Activated T-cell treated with anti-CD3 and anti-CD28 coated beads, Interleukin-2, amount 50 U/mL, for 24 hours (primary cell): ENCODE data around the gene SP140L.
"Not testable (repeated sequence)": the region's sequence is repeated elsewhere in the genome, so short reads cannot be mapped to it uniquely, and the experiment has no call there.

Experiments used
- DNase-seq: peaks from one replicate; pipeline ENCODE4 v3.0.0-alpha.2; 2020
- H3K27ac Mint-ChIP-seq: 2 replicates; pipeline ENCODE4 v1.8.0; 2020; ENCODE audit warnings: mild to moderate bottlenecking, mixed read lengths
- H3K27me3 Mint-ChIP-seq: 2 replicates; pipeline ENCODE4 v1.8.0; 2020; ENCODE audit warnings: mixed read lengths
- H3K36me3 Mint-ChIP-seq: 2 replicates; pipeline ENCODE4 v1.8.0; 2020; ENCODE audit warnings: low read depth, mixed read lengths
- H3K4me1 Mint-ChIP-seq: 2 replicates; pipeline ENCODE4 v1.8.0; 2020; ENCODE audit warnings: low read depth, mixed read lengths
- H3K4me3 Mint-ChIP-seq: 2 replicates; pipeline ENCODE4 v1.8.0; 2020; ENCODE audit warnings: mild to moderate bottlenecking, moderate library complexity, mixed read lengths
- H3K9me3 Mint-ChIP-seq: 2 replicates; pipeline ENCODE4 v1.8.0; 2020; ENCODE audit warnings: mixed read lengths

Gene SP140L

DNA sequence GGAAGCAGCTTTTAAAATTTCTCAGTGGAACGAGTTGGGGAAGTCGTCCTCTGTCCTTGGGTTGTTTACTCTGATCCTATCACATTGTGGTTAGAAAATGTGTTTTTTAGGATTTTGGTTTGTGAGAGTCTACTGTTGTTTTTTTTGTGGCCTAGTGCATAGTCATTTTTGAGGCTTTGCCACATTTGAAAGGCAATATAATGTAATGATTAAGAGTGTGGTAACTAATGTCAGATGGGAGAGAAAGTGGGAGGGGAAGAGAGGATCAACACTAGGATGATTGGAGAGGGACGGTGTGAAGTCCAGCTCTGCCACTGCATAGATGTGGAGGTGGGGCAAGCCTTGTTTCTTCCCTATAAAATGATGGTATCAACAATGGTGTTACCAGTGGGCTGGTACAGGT is 8.5 kb downstream of the SP140L start:
- no peak for DNase-seq
- H3K4me3 Mint-ChIP-seq = peak overlapping the region; percentile 59
- peaks cover 66% of the 10 kb centered on the region for H3K36me3 Mint-ChIP-seq
- H3K9me3 Mint-ChIP-seq = peaks cover 9% of the 10 kb centered on the region
- H3K4me1 Mint-ChIP-seq = peaks cover 66% of the 10 kb centered on the region
- H3K27ac Mint-ChIP-seq = peak overlapping the region; percentile 88
- no peaks in the 10 kb centered on the region for H3K27me3 Mint-ChIP-seq

DNA sequence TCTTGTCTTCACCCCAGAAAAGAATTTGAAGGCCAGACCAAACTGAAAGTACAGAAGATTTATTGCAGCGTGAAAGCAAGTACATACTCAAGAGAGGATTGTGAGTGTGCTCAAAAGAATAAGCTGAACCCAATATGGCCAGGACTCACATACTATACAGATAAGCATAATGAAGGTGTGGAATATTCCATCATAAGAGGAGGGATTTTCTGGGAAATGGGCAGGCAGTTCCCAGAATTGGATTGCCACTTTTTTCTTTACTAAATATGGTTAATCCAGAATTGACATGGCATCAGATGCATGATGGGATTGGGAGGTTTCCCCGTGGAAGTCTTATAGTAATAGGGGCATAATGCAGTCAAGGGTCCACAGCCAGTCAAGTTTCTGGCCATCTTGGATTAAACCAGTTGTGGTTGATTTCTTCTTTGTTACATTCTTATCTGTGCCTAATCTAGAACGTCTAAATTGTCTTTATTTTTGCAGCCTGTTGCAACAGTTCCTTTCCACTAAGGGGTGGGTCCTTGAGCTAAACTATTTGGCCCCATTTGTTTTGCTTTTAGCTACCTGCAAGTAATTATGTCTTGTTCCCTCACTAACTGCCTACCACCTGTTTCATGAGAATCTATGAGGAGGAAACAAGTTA is 9.0 kb downstream of the SP140L start:
- Mint-ChIP-seq H3K4me3 (peak overlapping the region; percentile 59), H3K27ac (peak overlapping the region; percentile 88), H3K4me1 (peaks cover 60% of the 10 kb centered on the region), H3K27me3 (no peaks in the 10 kb centered on the region), H3K9me3 (peaks cover 9% of the 10 kb centered on the region), H3K36me3 (peaks cover 61% of the 10 kb centered on the region)
- no peak for DNase-seq

- Mint-ChIP-seq H3K36me3 (peaks cover 59% of the 10 kb centered on the region), H3K9me3 (peaks cover 27% of the 10 kb centered on the region), H3K4me1 (peaks cover 50% of the 10 kb centered on the region)
- H3K27ac Mint-ChIP-seq, DNase-seq, H3K4me3 Mint-ChIP-seq, H3K27me3 Mint-ChIP-seq: not testable (repeated sequence)
These were observed 15.0 kb downstream of the SP140L start for GRCh38 chr2:230341936-230342528.

- not testable (repeated sequence) for H3K27ac Mint-ChIP-seq, DNase-seq, H3K4me3 Mint-ChIP-seq, H3K27me3 Mint-ChIP-seq
- Mint-ChIP-seq H3K9me3 (peaks cover 33% of the 10 kb centered on the region), H3K36me3 (peaks cover 65% of the 10 kb centered on the region), H3K4me1 (peaks cover 58% of the 10 kb centered on the region)
These were observed 16.1 kb downstream of the SP140L start for GRCh38 chr2:230343041-230343624.

DNA sequence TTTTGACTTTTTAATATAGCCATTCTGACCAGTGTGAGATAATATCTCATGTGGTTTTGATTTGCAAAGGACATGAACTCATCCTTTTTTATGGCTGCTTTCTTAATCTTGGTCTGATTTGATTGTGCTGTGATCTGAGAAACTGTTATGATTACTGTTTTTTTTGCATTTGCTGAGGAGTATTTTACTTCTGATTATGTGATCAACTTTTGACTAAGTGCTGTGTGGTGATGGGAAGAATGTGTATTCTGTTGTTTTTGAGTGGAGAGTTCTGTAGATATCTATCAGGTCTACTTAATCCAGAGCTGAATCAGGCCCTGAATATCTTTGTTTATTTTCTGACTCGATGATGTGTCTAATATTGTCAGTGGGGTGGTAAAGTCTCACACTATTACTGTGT is 16.8 kb downstream of the SP140L start:
- Mint-ChIP-seq H3K36me3 (peaks cover 65% of the 10 kb centered on the region), H3K4me1 (peaks cover 64% of the 10 kb centered on the region), H3K27ac (peak overlapping the region; percentile 27), H3K4me3 (no peak overlapping the region), H3K27me3 (no peaks in the 10 kb centered on the region), H3K9me3 (peaks cover 33% of the 10 kb centered on the region)
- no peak for DNase-seq

- Mint-ChIP-seq H3K9me3 (peaks cover 33% of the 10 kb centered on the region), H3K36me3 (peaks cover 80% of the 10 kb centered on the region), H3K27ac (peak overlapping the region; percentile 16), H3K4me1 (peaks cover 84% of the 10 kb centered on the region), H3K4me3 (no peak overlapping the region), H3K27me3 (no peaks in the 10 kb centered on the region)
- DNase-seq = no peak
These were observed 19.5 kb downstream of the SP140L start for GRCh38 chr2:230346465-230346864.

DNA sequence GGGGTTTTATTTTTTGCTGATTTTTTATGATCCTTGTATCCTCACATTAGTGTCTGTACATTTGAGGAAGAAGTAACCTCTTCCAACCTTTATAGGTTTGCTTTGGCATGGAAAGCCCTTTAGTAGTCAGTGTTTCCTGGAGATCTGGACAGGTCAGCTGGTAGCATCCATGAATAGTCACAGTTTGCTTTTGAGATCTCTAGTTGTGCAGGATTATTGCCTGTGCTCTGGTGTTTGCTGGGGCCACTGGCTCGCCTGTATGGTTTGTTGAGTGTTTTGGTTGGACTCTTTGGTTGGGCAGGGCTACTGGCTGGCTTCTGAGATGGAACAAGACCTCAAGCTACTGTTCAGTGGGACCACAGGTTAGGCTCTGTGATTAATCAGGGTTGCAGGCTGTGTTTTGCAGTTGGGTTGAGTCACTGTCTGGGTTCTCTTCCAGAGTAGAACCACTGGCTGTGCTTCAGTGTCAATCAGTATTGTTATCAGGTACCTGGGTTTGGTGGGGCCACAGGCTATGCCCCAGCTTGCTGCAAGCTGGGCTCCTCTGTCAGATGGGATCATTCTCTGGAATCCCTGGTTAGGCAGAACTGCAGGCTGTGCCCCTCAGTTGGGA is 20.0 kb downstream of the SP140L start:
- Mint-ChIP-seq H3K4me3 (no peak overlapping the region), H3K36me3 (peaks cover 80% of the 10 kb centered on the region), H3K9me3 (peaks cover 33% of the 10 kb centered on the region), H3K27me3 (no peaks in the 10 kb centered on the region), H3K27ac (peak overlapping the region; percentile 95), H3K4me1 (peaks cover 83% of the 10 kb centered on the region)
- DNase-seq = no peak

DNA sequence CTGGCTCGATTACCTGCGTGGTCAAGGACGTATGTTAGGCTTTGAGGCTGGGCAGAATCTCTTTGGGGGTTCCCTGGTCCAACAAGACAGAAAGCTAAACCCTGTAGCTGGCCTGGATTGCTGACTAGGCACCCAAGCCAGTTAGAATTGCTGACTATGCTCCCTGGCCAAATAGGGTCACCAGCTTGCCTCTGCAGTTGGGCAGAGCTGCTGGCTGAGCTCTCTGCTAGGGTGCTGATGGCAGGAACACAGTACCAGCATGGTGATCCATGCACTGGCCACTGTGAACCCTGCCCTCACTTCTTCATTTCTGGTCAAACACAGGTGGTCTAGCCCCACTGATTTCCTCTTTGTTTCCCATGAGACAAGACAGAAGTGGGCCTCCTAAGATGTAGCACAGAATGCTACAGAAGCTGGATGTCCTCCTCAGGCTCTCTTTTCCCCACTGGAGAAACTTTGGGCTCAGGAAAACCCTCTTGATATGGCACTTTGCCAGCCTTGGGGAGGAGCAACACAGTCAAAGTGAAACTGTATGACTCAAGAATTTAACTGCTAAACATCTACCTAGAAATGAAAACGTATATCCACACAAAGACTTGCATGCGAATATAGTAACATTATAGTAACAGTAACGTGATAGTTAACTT is 20.8 kb downstream of the SP140L start:
- peak overlapping the region; percentile 95 for H3K27ac Mint-ChIP-seq
- peak; percentile 54 for DNase-seq
- peaks cover 27% of the 10 kb centered on the region for H3K9me3 Mint-ChIP-seq
- H3K36me3 Mint-ChIP-seq = peaks cover 77% of the 10 kb centered on the region
- peaks cover 80% of the 10 kb centered on the region for H3K4me1 Mint-ChIP-seq
- no peaks in the 10 kb centered on the region for H3K27me3 Mint-ChIP-seq
- peak overlapping the region; percentile 68 for H3K4me3 Mint-ChIP-seq

DNA sequence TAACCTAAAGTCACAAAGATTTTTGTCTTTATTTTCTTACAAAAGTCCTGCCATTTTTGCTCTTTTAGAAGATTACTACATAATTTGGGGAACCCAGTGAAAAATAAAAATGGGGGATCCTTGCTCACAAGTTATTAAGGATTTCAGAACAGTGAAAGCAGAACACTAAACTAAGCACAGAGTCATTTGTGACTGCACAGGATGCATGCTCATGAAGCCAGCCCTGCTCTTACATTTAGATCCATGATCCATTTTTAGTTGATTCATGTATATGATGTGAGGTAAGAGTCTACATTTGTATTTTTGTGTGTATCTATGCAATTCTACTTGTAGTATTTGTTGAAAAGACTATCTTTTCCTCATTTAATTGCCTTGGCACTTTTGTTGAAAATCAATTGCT is 21.8 kb downstream of the SP140L start:
- peaks cover 72% of the 10 kb centered on the region for H3K4me1 Mint-ChIP-seq
- peaks cover 71% of the 10 kb centered on the region for H3K36me3 Mint-ChIP-seq
- DNase-seq = no peak
- peak overlapping the region; percentile 95 for H3K27ac Mint-ChIP-seq
- peaks cover 21% of the 10 kb centered on the region for H3K9me3 Mint-ChIP-seq
- no peaks in the 10 kb centered on the region for H3K27me3 Mint-ChIP-seq
- H3K4me3 Mint-ChIP-seq = peak overlapping the region; percentile 68

DNA sequence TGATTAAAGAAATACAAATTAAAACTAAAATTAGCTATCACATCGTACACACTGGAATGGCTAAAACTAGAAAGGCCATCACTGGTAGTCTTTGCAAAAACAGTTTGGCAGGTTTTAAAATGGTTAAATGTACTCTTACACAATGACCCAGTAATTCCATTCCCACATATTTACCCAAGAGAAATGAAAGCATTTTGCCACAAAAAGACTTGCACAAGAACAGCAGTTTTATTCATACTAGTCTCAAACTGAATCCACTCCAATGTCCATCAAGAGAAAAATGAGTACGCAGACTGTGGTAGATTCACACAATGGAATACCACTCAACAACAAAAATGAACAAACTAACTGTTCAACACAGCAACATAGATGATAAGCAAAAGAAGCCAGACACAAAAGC is 29.1 kb downstream of the SP140L start:
- Mint-ChIP-seq H3K27me3 (no peaks in the 10 kb centered on the region), H3K4me1 (peaks cover 24% of the 10 kb centered on the region), H3K27ac (no peak overlapping the region), H3K36me3 (peaks cover 64% of the 10 kb centered on the region), H3K4me3 (no peak overlapping the region), H3K9me3 (peaks cover 2% of the 10 kb centered on the region)
- DNase-seq = no peak

DNA sequence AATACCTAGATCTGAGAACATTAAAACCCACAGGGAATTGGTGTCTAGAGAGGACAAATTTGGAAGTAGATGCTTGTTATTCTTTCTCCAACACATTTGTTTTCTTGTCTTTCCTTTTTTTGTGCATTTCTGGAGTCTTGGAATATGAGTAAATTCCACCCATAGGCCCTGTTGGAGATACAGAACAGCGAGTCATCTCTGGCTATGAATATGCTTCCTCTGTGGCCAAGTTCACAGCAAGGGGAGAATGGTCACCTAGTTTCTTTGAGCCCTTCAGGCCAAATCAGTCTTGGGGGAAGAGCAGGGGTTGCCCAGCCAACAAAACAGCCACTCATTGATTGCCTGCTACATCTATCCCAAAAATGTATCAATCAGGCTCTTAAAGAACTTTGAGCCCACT is 31.3 kb downstream of the SP140L start:
- Mint-ChIP-seq H3K9me3 (peaks cover 2% of the 10 kb centered on the region), H3K27me3 (no peaks in the 10 kb centered on the region), H3K27ac (peak overlapping the region; percentile 54), H3K4me1 (peaks cover 35% of the 10 kb centered on the region), H3K4me3 (no peak overlapping the region), H3K36me3 (peaks cover 73% of the 10 kb centered on the region)
- no peak for DNase-seq

DNA sequence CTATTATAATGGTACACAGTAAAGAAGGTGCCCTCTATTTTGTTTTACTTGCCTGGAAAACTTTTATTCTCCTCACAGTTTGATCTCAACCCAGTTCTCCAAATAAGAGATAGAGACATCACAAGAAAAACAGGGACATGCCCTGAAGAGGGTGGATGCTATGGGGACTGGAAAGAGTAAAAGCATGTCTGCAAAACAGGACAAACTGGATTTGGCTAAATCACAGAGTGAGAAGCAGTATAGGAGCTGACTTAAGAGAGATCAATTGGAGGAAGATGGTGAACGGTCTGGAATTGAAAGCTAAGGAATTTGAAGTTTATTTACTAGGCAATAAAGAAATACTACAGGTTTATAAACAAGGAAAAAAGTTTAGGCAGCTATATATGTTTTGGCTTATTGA is 33.0 kb downstream of the SP140L start:
- Mint-ChIP-seq H3K4me3 (no peak overlapping the region), H3K27ac (no peak overlapping the region), H3K27me3 (no peaks in the 10 kb centered on the region), H3K4me1 (peaks cover 37% of the 10 kb centered on the region), H3K36me3 (peaks cover 84% of the 10 kb centered on the region), H3K9me3 (peaks cover 2% of the 10 kb centered on the region)
- DNase-seq = no peak

DNA sequence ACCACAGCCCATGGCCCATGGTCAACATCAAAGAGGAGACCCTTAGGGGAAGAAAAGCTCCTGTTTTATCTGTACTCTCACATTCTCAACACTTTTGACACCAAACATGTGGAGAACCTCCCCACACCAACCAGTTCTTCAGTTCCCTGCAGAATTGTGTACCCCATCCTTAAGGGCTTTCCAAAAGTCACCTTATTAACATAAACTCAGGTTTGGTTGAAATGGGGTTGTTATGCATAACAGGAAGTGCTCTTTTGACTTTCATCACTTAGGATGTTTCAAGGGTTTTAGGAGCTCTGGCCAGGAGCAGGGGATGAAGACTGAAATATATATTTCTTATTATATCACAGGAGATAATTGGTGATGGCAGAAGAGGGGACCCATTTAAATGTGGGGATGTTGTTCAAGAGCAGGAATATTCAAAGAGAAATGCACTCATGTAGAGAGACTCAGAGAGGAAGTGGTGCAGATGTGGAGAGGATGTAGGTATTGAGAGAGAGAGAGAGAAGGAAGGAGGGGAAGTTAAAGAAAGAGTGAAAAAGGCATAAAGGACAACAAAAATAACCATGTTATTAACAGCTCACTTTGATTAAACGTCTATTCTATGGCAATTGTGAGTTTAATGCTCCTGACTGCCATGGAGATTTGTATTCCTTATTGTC is 35.2 kb downstream of the SP140L start:
- Mint-ChIP-seq H3K36me3 (peaks cover 92% of the 10 kb centered on the region), H3K4me1 (peaks cover 38% of the 10 kb centered on the region), H3K27me3 (no peaks in the 10 kb centered on the region), H3K27ac (peak overlapping the region; percentile 65), H3K4me3 (no peak overlapping the region), H3K9me3 (no peaks in the 10 kb centered on the region)
- DNase-seq = no peak

GRCh38 chr2:230382108-230382507 is 55.1 kb downstream of the SP140L start:
- peaks cover 9% of the 10 kb centered on the region for H3K4me1 Mint-ChIP-seq
- H3K27ac Mint-ChIP-seq = no peak overlapping the region
- DNase-seq = no peak
- H3K36me3 Mint-ChIP-seq = peaks cover 75% of the 10 kb centered on the region
- H3K9me3 Mint-ChIP-seq = no peaks in the 10 kb centered on the region
- no peaks in the 10 kb centered on the region for H3K27me3 Mint-ChIP-seq
- H3K4me3 Mint-ChIP-seq = no peak overlapping the region
